OCI-LY1 (cell line): ENCODE results near the gene ITM2B.

ENCODE experiments used
- CTCF ChIP-seq: fragments of 200-600 bp; sonication (generic), shearing (Covaris generic); IDR thresholded peaks from 2 replicates; pipeline ENCODE4 v1.5.1; 2017; ENCODE audit warnings: mild to moderate bottlenecking, antibody characterized with exemption, low read length, moderate library complexity, mixed read lengths
- EZH2 ChIP-seq: fragments of 200-600 bp; sonication (generic), shearing (Covaris generic); IDR thresholded peaks from 2 replicates; pipeline ENCODE4 v1.8.0; 2017; ENCODE audit warnings: borderline replicate concordance, mixed run types, mild to moderate bottlenecking, antibody characterized with exemption, low read length, moderate library complexity, mixed read lengths

DNA sequence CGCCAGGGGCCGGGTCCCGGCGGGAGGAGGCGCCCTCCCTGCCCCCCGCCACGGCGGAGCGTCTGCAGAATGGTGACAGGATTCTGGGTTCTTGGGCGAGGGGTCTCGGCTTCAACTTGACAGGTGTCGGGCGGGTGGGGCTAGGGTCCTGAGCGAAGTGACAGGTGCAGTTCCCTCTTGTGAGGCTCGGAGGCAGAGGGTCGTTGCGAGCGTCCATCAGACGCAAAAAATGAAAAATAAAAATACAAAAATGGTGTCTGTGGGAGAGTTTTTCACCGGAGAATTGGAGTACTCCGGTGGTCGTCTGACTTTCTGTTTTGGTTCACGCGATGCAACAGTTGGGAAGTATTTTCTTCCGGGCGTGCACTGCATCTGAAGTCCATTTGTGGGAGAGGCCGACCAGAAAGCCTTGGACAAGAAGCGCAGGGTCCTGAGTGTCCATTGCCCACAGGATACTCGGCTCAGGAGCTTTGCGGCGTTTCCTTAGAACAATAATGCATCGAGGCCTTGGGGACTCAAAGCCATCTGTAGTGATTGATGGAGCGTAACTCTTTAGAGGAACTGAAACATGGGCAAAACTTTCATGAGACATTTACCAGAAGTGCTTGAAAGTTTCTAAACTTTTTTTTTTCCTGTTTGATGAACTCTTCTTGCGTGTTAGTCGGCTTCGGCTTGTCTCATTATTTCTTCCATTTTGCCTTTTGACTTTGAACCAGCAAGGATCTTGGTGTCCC lies 71.3 kb downstream of the ITM2B start:
- TF ChIP-seq CTCF, result no peak
- TF ChIP-seq EZH2, result no peak
